GM18498 (cell line): ENCODE data around the gene C11orf42.

ENCODE experiments used
- ATAC-seq: cut with Tn5 transposase; IDR thresholded peaks from one replicate; pipeline ENCODE4 v1.9.1; 2021; ENCODE audit warnings: mild to moderate bottlenecking, moderate library complexity; ENCODE audit not compliant: unreplicated experiment

C11orf42 gene

GRCh38 chr11:6251990-6252473 is 46.7 kb downstream of the C11orf42 start:
- no peak for ATAC-seq

GRCh38 chr11:6253197-6253596 is 47.8 kb downstream of the C11orf42 start:
- ATAC-seq: peak; percentile 67

- no peak for ATAC-seq
Measured at GRCh38 chr11:6258141-6258540, 52.8 kb downstream of the C11orf42 start.

GRCh38 chr11:6258571-6259081 is 53.3 kb downstream of the C11orf42 start:
- no peak for ATAC-seq

- ATAC-seq: no peak
Measured at GRCh38 chr11:6260207-6260726, 54.9 kb downstream of the C11orf42 start.
